ENCODE measurements around the gene PAX3. TPM values are rescaled to one million over a fixed set of nuclear protein-coding genes. Genes with fewer than 3 reads are reported as not detected.

PAX3 gene
- total RNA-seq, 4 donors from 2014 or later: 6.1 to 13.8 (median 10.2) TPM

GRCh38 chr2:222212571-222212970 lies 86.2 kb downstream of the PAX3 start:
- WGBS: 70% methylated on average over 4 of the region's 4 CpGs
- H3K9me3 ChIP-seq: no peaks in the 10 kb centered on the region
- H3K4me3 ChIP-seq: no peak overlapping the region
- no peaks in the 10 kb centered on the region for H3K4me1 ChIP-seq
- H3K27me3 ChIP-seq: peaks cover 12% of the 10 kb centered on the region
- DNase-seq (ENCODE audit: low spot score in 2 of 2): no peak
- H3K36me3 ChIP-seq: no peaks in the 10 kb centered on the region
- TF ChIP-seq CTCF (IDR thresholded peaks at IDR 0.05) (no peak), POLR2A (IDR thresholded peaks at IDR 0.05) (no peak), EP300 (IDR thresholded peaks at IDR 0.05) (no peak), POLR2AphosphoS5 (IDR thresholded peaks at IDR 0.05) (no peak)
- H3K27ac ChIP-seq: no peak overlapping the region

- Histone ChIP-seq H3K36me3 (no peaks in the 10 kb centered on the region), H3K27ac (no peak overlapping the region), H3K4me1 (no peaks in the 10 kb centered on the region), H3K4me3 (no peak overlapping the region), H3K9me3 (no peaks in the 10 kb centered on the region), H3K27me3 (peaks cover 14% of the 10 kb centered on the region)
- DNase-seq (ENCODE audit: low spot score in 2 of 2): no peak
- WGBS: 72% methylated on average over 4 of the region's 4 CpGs
- TF ChIP-seq POLR2A (IDR thresholded peaks at IDR 0.05): no peak
- TF ChIP-seq EP300 (IDR thresholded peaks at IDR 0.05): no peak
- no peak for TF ChIP-seq POLR2AphosphoS5 (IDR thresholded peaks at IDR 0.05)
- no peak for TF ChIP-seq CTCF (IDR thresholded peaks at IDR 0.05)
Observed at GRCh38 chr2:222208010-222208690, 90.6 kb downstream of the PAX3 start.

DNA sequence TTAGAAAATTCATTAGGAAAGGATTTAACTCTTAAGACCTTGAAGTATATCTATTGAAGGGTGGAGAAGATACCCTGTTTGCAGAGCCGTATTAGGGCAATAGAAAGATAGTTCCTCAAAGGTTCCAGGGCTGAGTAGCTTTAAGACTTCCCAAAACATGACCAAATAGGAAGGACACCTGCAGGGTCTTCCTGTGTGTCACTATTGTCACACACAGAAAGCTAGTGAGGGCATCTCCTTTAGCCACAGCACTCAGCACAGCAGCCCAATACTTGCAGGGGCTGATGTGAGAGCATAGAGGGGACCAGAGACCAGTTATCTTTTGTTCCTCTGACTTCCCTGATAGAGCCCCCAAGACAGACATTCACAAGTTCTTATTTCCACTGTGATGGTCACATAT lies 93.7 kb downstream of the PAX3 start:
- Histone ChIP-seq H3K4me1 (no peaks in the 10 kb centered on the region), H3K9me3 (no peaks in the 10 kb centered on the region), H3K36me3 (no peaks in the 10 kb centered on the region), H3K27ac (no peak overlapping the region), H3K4me3 (no peak overlapping the region), H3K27me3 (peaks cover 25% of the 10 kb centered on the region)
- 60% methylated on average over 1 of the region's 1 CpG for WGBS
- no peak for DNase-seq (ENCODE audit: low spot score in 2 of 2)
- TF ChIP-seq EP300 (IDR thresholded peaks at IDR 0.05) (no peak), CTCF (IDR thresholded peaks at IDR 0.05) (no peak), POLR2A (IDR thresholded peaks at IDR 0.05) (no peak), POLR2AphosphoS5 (IDR thresholded peaks at IDR 0.05) (no peak)

GRCh38 chr2:222203041-222203440 lies 95.8 kb downstream of the PAX3 start:
- DNase-seq (ENCODE audit: low spot score in 2 of 2): no peak
- WGBS: 81% methylated on average over 4 of the region's 4 CpGs
- no peaks in the 10 kb centered on the region for H3K4me1 ChIP-seq
- H3K36me3 ChIP-seq: no peaks in the 10 kb centered on the region
- TF ChIP-seq CTCF (IDR thresholded peaks at IDR 0.05): no peak
- no peak for TF ChIP-seq EP300 (IDR thresholded peaks at IDR 0.05)
- TF ChIP-seq POLR2AphosphoS5 (IDR thresholded peaks at IDR 0.05): no peak
- TF ChIP-seq POLR2A (IDR thresholded peaks at IDR 0.05): no peak
- H3K27me3 ChIP-seq: peaks cover 18% of the 10 kb centered on the region
- H3K9me3 ChIP-seq: no peaks in the 10 kb centered on the region
- H3K27ac ChIP-seq: no peak overlapping the region
- no peak overlapping the region for H3K4me3 ChIP-seq

DNA sequence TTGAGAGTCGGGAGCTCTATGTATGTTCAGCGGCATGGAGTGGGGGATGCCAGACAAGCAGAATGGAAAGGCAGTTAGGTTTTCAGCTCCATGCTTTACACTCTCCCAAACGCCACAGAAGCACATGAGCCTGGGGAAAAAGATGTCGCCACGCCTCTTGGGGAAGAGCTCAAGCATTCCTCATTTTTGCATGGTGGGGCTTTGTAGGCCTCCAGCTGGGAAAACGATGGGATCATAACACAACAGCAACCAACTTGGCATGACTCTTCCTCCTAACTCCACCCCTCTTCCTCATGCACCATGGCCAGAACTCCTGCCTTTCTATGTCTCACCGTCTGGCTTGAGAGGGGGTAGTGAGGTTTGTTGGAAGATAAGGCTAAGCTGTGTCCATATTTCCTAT lies 102.6 kb downstream of the PAX3 start:
- Histone ChIP-seq H3K4me3 (no peak overlapping the region), H3K9me3 (no peaks in the 10 kb centered on the region), H3K27me3 (peaks cover 12% of the 10 kb centered on the region), H3K36me3 (no peaks in the 10 kb centered on the region), H3K4me1 (peaks cover 3% of the 10 kb centered on the region), H3K27ac (no peak overlapping the region)
- 49% methylated on average over 7 of the region's 7 CpGs for WGBS
- no peak for DNase-seq (ENCODE audit: low spot score in 2 of 2)
- no peak for TF ChIP-seq EP300 (IDR thresholded peaks at IDR 0.05)

DNA sequence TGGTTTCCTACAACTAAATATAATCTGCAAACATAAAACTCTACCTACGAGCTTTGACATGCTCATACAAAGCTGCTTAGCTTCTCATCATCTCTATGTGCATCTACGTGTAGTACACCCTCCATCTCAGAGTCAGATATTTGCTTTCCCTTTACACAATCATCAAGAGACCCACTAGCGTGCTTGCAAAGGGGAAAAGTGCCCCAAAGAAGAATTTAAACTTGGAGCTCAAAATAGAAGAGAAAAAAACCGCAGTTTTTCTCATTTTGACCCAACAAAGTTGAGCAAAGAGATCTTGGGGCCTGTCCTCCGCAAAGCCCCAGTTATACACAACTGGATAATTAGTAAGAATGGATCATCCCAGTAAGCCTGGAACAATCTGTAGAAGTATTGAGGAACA lies 104.1 kb downstream of the PAX3 start:
- no peak for DNase-seq (ENCODE audit: low spot score in 2 of 2)
- Histone ChIP-seq H3K36me3 (no peaks in the 10 kb centered on the region), H3K27ac (no peak overlapping the region), H3K4me1 (peaks cover 3% of the 10 kb centered on the region), H3K4me3 (no peak overlapping the region), H3K27me3 (peaks cover 10% of the 10 kb centered on the region), H3K9me3 (no peaks in the 10 kb centered on the region)
- TF ChIP-seq EP300 (IDR thresholded peaks at IDR 0.05) (no peak), POLR2AphosphoS5 (IDR thresholded peaks at IDR 0.05) (no peak), CTCF (IDR thresholded peaks at IDR 0.05) (no peak), POLR2A (IDR thresholded peaks at IDR 0.05) (no peak)
- WGBS: 85% methylated on average over 5 of the region's 5 CpGs

All from suprapubic skin (tissue), 4 donors.